MM.1S (cell line): ENCODE measurements around the gene MYH7.

Experiments used
- EZH2 ChIP-seq: fragments of 300-600 bp; sonication (generic); optimal IDR thresholded peaks from 2 replicates; pipeline ENCODE3; 2017; ENCODE audit warnings: low read depth, mild to moderate bottlenecking, antibody characterized with exemption, low read length, mixed read lengths
- TF ChIP-seq, protein P1 (sequence below): fragments of 300-600 bp; sonication (generic); IDR thresholded peaks from 2 replicates; pipeline ENCODE4 v1.5.1; 2016; ENCODE audit warnings: antibody characterized with exemption, low read length, mixed read lengths

DNA sequence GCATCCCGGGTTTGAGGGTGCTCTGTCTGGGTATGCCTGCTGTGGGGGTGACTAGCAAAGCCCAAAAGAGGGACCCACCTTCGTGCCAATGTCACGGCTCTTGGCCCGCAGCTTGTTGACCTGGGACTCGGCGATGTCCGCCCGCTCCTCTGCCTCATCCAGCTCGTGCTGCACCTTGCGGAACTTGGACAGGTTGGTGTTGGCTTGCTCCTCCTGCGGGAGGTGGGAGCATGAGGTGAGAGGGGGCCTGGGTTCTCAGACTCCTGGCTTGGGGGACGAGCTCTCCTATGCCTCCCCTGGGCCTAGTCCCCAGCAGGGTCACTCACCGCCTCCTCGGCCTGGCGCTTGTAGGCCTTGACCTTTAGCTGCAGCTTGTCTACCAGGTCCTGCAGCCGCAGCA, 21.8 kb downstream of the MYH7 start:
- TF ChIP-seq, protein P1, sequence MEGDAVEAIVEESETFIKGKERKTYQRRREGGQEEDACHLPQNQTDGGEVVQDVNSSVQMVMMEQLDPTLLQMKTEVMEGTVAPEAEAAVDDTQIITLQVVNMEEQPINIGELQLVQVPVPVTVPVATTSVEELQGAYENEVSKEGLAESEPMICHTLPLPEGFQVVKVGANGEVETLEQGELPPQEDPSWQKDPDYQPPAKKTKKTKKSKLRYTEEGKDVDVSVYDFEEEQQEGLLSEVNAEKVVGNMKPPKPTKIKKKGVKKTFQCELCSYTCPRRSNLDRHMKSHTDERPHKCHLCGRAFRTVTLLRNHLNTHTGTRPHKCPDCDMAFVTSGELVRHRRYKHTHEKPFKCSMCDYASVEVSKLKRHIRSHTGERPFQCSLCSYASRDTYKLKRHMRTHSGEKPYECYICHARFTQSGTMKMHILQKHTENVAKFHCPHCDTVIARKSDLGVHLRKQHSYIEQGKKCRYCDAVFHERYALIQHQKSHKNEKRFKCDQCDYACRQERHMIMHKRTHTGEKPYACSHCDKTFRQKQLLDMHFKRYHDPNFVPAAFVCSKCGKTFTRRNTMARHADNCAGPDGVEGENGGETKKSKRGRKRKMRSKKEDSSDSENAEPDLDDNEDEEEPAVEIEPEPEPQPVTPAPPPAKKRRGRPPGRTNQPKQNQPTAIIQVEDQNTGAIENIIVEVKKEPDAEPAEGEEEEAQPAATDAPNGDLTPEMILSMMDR = no peak
- TF ChIP-seq EZH2 = no peak
